Measurements from ENCODE around the gene RAB5IF.
"Not testable (repeated sequence)": the region's sequence is repeated elsewhere in the genome, so short reads cannot be mapped to it uniquely, and the experiment has no call there.

The RAB5IF gene

DNA sequence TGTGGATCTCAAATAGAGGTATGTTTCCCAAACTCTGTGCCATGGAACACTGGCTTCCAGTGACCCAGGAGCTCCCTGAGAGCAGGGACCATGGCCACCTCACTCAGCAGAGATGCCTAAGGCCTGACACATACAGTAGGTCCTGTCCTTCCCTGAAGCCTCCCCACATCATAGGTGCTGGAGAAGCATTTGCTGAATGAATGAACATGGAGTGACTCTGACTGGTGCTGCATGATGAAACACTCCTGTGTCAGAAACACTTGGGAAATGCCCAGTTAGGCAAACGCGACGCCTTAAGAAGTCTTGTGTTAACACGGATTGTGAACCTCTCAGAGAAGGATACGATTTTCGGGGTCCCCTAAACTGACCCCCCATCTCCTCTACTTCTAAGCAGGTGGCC, 26.1 kb downstream of the RAB5IF start:
- DNase-seq: peak; percentile 44 to 53

GRCh38 chr20:36632147-36632486, 26.5 kb downstream of the RAB5IF start:
- DNase-seq: no peak

DNA sequence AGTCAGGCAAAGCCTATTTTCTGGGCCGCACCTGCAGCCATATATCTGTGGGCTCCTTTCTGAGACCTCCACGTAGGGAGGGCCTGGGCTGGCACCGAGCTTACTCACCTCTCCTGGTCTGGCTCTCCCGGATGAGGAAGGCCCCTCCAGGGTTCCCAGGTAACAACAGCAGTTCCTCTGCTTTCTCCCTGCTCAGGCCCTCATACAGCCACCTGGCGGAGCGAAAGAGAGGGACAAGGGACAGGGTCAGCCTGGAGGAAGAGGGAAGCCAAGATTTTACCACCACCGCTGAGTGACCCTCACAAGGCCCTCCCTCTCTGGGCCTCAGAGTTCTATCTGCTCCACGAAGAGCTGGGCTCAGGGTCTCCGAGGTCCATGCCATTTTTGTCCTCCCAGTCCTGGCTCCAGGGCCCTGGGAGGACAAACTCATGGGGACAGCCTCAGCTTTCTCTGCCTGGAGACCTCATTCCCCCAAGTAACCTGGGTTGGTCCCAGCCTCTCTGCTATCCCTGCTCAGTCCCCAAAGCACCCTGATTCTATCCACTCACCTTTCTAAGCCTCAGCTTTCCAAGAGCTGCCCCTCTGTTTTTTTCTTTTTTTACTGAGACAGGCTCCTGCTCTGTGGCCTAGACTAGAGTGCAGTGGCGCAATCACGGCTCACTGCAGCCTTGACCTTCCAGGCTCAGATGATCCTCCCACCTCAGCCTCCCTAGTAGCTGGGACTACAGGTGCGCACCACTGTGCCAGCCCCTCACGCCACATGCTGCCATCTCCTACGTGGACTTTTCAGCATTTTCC, 27.1 kb downstream of the RAB5IF start:
- no peak for DNase-seq

- DNase-seq: no peak
These were observed 27.8 kb downstream of the RAB5IF start for GRCh38 chr20:36633285-36633772.

- DNase-seq: no peak
These were observed 28.8 kb downstream of the RAB5IF start for GRCh38 chr20:36634342-36634741.

GRCh38 chr20:36638876-36639400, 33.4 kb downstream of the RAB5IF start:
- not testable (repeated sequence) for DNase-seq

GRCh38 chr20:36641506-36641843, 35.9 kb downstream of the RAB5IF start:
- DNase-seq: no peak

DNA sequence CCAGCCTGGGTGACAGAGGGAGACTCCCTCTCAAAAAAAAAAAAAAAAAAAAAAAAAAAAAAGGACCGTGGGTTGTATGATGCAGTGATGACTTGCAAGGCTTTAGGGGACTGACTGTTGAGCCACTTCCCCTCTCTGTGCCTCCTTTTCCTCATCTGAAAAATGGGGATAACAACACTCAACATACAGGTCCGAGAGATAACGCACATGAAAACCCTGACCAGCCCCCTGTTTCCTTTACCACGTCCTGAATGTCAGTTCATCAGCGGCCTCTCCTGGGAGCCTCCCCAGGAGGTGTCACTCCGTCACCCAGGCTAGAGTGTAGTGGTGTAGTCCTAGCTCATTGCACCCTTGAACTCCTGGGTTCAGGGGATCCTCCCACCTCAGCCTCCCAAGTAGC, 36.6 kb downstream of the RAB5IF start:
- peak; percentile 16 to 24 for DNase-seq

DNA sequence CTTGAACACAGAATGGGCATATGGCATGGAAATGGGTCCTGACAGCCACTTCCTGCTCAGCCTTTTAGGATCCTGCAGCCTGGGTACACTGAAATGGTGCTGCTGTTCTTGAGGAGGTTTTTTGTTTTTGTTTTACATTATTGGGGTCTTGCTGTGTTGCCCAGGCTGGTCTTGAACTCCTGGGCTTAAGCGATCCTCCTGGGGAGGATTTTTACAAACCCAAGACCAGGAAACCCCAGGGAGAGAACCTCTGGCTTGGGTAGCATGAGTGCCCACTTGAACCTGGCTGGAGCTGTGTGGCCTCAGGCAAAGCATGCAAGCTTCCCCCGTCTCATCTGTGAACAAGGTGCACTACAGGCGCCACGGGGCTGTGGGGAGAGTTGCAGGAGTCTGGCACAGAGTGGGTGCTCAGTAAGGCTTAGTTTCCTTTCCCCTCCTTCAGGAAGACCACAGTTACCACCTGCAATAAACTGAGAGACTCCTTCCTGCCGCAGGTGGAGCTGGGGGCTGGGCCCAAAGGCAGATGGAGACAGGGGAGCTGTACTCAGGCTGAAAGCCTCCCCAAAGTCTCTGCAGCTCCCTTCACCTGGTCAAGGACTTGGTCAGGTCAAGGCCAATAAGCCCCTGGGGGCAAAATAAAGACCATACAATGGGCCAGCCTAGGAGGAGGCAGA, 38.6 kb downstream of the RAB5IF start:
- no peak for DNase-seq

DNA sequence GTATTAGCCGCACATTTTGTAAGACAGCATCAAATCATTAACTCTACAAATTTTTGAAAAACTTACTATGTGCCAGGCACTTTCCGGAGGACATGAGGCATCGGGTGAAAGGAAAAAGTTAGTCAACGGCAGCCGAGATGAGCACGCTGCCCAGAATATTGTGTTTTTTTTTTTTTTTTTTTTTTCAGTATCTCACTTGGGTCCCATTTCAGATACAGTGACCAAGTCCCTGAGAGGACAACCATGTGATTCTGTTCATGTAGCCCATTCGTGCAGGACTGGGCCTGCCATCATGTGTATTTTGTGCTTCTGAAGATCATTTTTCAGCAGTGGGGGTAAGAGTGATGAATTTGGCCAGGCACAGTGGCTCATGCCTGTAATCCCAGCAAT, 39.1 kb downstream of the RAB5IF start:
- no peak for DNase-seq

- DNase-seq: no peak
These were observed 39.8 kb downstream of the RAB5IF start for GRCh38 chr20:36645353-36645752.

DNA sequence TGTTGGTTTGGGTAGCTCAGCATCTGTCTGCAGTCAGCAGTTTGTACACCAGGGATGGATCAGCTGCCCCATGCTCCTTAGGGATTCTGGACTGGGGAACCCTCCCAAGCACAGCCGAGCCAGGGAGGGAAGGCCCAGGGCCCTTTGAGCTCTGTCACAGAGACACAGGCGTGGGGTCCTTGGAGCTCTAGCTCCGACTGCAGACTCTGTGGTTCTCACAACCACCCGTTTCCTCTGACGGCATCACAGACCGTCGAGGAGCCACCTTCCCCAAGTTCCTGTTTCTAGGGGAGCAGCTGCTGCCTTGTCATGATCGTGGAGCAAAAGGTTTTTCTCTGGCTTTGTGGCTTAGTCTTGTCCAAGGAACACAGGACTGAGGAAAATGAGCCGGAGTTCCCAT, 40.4 kb downstream of the RAB5IF start, which contains the start of gene SLA2:
Gene SLA2 (minus strand): TSS at position 199 of the 400 bp plus-strand sequence. CDS start 4,861 bp downstream, outside the sequence.
- DNase-seq: peak; percentile 57 to 73

DNA sequence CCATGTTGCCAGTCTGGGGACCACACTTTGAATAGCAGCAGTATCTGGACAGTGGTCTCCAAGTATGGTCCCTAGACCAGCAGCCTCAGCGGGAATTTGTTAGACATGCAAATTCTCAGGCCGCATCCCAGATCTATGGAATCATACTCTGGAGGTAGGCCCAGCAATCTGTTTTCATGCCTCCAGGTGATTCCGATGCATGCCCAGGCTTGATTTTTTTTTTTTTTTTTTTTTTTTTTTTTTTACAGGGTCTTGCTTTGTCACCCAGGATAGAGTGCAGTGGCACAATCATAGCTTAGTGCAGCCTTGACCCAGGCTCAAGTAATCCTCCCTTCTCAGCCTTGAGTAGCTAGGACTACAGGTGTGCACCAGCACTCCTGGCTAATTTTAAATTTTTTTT, 41.1 kb downstream of the RAB5IF start:
- no peak for DNase-seq

GRCh38 chr20:36647196-36648121, 41.9 kb downstream of the RAB5IF start:
- DNase-seq: no peak

- DNase-seq: no peak
These were observed 47.9 kb downstream of the RAB5IF start for GRCh38 chr20:36653456-36653855.

DNA sequence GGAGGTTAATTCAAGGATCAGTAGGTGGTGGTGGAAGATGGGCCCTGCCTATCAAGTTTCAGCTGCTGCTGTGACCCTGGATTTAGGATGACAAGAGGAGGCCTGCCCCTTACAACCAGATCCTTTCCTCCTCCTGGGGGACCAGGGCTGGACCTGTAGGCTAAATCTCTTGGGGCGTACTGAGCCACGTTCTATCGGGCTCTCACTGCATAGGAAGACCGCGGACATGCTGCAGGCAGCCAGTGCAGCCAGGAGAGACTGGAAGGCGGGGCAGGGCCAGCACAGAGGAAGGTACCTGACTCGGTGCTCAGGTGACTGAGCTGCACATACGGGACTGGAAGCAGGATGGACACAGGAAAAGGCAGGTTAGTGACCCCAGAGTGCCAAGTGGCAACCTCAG, 48.9 kb downstream of the RAB5IF start:
- no peak for DNase-seq

DNA sequence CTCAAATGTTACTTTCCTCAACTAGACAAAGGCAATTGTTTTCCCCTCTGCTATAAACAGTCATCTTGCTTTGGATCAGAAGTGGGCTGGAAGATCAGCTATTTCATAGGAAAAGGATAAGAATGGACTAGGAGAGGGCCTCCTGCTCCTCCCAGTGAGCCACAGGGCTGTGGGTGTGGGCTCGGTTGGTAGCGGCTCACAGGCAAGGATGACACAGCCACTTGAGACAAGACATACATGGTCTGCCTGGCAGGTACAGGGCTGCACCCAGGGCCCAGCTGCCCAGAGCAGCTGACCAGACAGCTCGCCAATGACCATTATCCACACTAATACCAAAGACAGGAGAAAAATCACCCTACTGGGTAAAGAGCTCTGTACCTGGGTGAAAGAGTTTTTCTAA, 49.4 kb downstream of the RAB5IF start:
- DNase-seq: no peak

DNA sequence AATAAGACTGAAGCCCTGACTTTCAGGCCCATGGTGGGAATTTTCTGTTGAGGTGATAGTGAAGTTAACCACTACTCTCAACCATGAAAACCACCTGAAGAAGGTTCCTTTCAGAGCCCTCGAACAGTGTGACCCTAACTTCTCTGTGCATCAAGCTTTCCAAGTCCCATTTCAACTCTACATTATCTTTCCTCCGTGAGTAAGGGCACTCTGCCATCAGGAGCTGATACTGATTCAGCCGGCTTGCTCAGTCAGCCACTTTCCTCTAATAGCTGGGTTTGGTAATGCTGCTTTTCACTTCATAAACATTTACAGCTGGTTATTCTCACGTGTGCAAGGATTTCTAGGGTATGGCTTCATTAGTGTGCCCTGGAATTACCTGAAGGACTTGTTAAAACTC, 51.2 kb downstream of the RAB5IF start:
- DNase-seq: no peak

DNA sequence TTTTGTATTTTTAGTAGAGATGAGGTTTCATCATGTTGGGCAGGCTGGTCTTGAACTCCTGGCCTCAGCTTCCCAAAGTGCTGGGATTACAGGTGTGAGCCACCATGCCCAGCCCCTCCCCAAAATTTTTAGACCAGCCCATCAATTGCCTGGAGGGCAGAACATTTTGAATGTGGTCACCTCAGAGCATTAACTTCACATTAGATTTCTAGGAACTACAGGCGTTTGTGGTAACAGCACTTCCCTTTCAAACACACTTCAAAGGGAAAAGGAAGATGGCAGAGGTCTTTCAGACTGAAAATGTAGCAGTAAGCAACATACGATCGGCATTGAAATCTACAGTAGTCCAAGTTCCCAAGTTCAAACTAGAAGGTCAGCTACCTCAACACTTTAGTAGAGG, 52.7 kb downstream of the RAB5IF start:
- peak in 1 of 2 donors; percentile 12 for DNase-seq

Data from inflammatory macrophage treated with lipopolysaccharide for 1 hour (primary cell).